HG03457 (cell line): Measurements from ENCODE around the gene SPC25.

Source experiments
- ATAC-seq: cut with Tn5 transposase; IDR thresholded peaks from one replicate; pipeline ENCODE4 v1.9.1; 2021; ENCODE audit warnings: moderate number of reproducible peaks; ENCODE audit not compliant: unreplicated experiment

Gene SPC25

GRCh38 chr2:168849610-168850009 is 40.6 kb downstream of the SPC25 start:
- ATAC-seq, result no peak

- ATAC-seq, result no peak
Observed at GRCh38 chr2:168848225-168848624, 42.0 kb downstream of the SPC25 start.

- no peak for ATAC-seq
Observed at GRCh38 chr2:168843253-168843652, 47.0 kb downstream of the SPC25 start.

GRCh38 chr2:168841445-168841844 is 48.8 kb downstream of the SPC25 start:
- no peak for ATAC-seq

GRCh38 chr2:168835969-168836368 is 54.3 kb downstream of the SPC25 start:
- ATAC-seq, result no peak

GRCh38 chr2:168831662-168832061 is 58.6 kb downstream of the SPC25 start:
- ATAC-seq, result no peak

- no peak for ATAC-seq
Observed at GRCh38 chr2:168830958-168831357, 59.3 kb downstream of the SPC25 start.

- no peak for ATAC-seq
Observed at GRCh38 chr2:168825126-168825525, 65.1 kb downstream of the SPC25 start.

GRCh38 chr2:168821992-168822391 is 68.2 kb downstream of the SPC25 start:
- no peak for ATAC-seq

- no peak for ATAC-seq
Observed at GRCh38 chr2:168821577-168821976, 68.7 kb downstream of the SPC25 start.
